Body of pancreas (tissue), 4 donors: Measurements from ENCODE around the gene ADAMTS7. TPM values are rescaled to one million over a fixed set of nuclear protein-coding genes. Genes with fewer than 3 reads are reported as not detected.
"Not testable (repeated sequence)": the region's sequence is repeated elsewhere in the genome, so short reads cannot be mapped to it uniquely, and the experiment has no call there.

Source experiments
- ATAC-seq: fragments of 150-250 bp; one replicate; pipeline ENCODE4 v1.9.1; 2016
- DNase-seq, 4 donors: peaks; one replicate each; pipeline ENCODE4 v3.0.0-alpha.2; 2019
- H3K27ac ChIP-seq, 4 donors: fragments of 200-600 bp; sonication (generic); 1 replicate in 3 of 4; 2 replicates in 1 of 4; pipeline versions ENCODE4 v1.5.1 to v1.6.1; 2016 to 2019; ENCODE audit warnings: mild to moderate bottlenecking in 1 of 4, mixed read lengths in 1 of 4, moderate library complexity in 1 of 4
- H3K27me3 ChIP-seq, 2 donors: fragments of 200-600 bp; sonication (generic); one replicate each; pipeline ENCODE4 v1.6.0; 2016; ENCODE audit warnings: mild to moderate bottlenecking in 1 of 2
- H3K36me3 ChIP-seq, 2 donors: fragments of 200-600 bp; sonication (generic); replicated peaks in 1 of 2; 2 replicates each; pipeline ENCODE4 v1.5.1; 2016; ENCODE audit warnings: low read depth in 2 of 2; ENCODE audit not compliant: insufficient read depth in 1 of 2
- H3K4me1 ChIP-seq: fragments of 200-600 bp; sonication (generic); one replicate; pipeline ENCODE4 v1.6.0; 2016
- H3K4me3 ChIP-seq, 2 donors: fragments of 200-600 bp; sonication (generic); 1 replicate in 1 of 2; 2 replicates in 1 of 2; pipeline ENCODE4 v1.5.1; 2016 to 2019
- H3K9me3 ChIP-seq, 3 donors: fragments of 200-600 bp; sonication (generic); 1 replicate in 2 of 3; 2 replicates in 1 of 3; pipeline ENCODE4 v1.5.1; 2016
- CTCF ChIP-seq, 7 experiments: fragments of 450-650 bp in 4 of 7; fragments of 200-600 bp in 3 of 7; sonication (generic) in 3 of 7; IDR thresholded peaks; one replicate each; pipeline ENCODE4 v1.5.1; 2016 to 2019; ENCODE audit warnings: antibody characterized with exemption in 7 of 7
- POLR2A ChIP-seq, 3 donors: fragments of 450-650 bp; IDR thresholded peaks; one replicate each; pipeline ENCODE4 v1.6.1; 2016; ENCODE audit warnings: antibody characterized with exemption in 3 of 3, mild to moderate bottlenecking in 2 of 3
- WGBS, 2 donors: methylation state at CpG; one replicate each; pipeline ENCODE4 v1.1.5; 2017; 5-methylcytosine and 5-hydroxymethylcytosine counted together
- intact Hi-C: fragments of 100-400 bp; cut with DNase I; formaldehyde crosslinking; loops from one replicate; pipeline ENCODE4 v1.15.1; 2023
- total RNA-seq, 2 donors: library from RNA; depleted of rRNA; stranded (reverse); fragments of >200 nt; gene quantifications; one replicate each; pipeline ENCODE4 v1.1.0, GENCODE V29; 2016

The ADAMTS7 gene
- total RNA-seq, 2 donors from 2014 or later, result 0.33 to 2.1 TPM

- H3K27me3 ChIP-seq, result no peaks in the 10 kb centered on the region
- ATAC-seq, result no peak
- H3K4me3 ChIP-seq, result no peak overlapping the region
- no peak overlapping the region for H3K27ac ChIP-seq
- no peaks in the 10 kb centered on the region for H3K36me3 ChIP-seq
- TF ChIP-seq POLR2A (IDR thresholded peaks at IDR 0.05), result no peak
- no peak for TF ChIP-seq CTCF (IDR thresholded peaks at IDR 0.05)
- no peaks in the 10 kb centered on the region for H3K9me3 ChIP-seq
- WGBS, 2 donors, result 87 to 96% methylated on average over 6 of the region's 6 CpGs
- no peak for DNase-seq
- intact Hi-C loops, result no loop called here
- no peaks in the 10 kb centered on the region for H3K4me1 ChIP-seq
Measured at GRCh38 chr15:78853500-78853899, 42.2 kb upstream of the ADAMTS7 start.

GRCh38 chr15:78850941-78851755, 39.9 kb upstream of the ADAMTS7 start:
- TF ChIP-seq POLR2A (IDR thresholded peaks at IDR 0.05) (no peak), CTCF (IDR thresholded peaks at IDR 0.05) (no peak)
- DNase-seq, result no peak
- intact Hi-C loops, result no loop called here
- ATAC-seq, result peak; percentile 53
- 25 to 48% methylated on average over 6 of the region's 6 CpGs for WGBS, 2 donors
- H3K9me3 ChIP-seq, result no peaks in the 10 kb centered on the region
- H3K27me3 ChIP-seq, result no peaks in the 10 kb centered on the region
- H3K4me3 ChIP-seq, result no peak overlapping the region
- no peaks in the 10 kb centered on the region for H3K4me1 ChIP-seq
- H3K27ac ChIP-seq, result peak overlapping the region in 2 of 4 donors; percentile 37 to 44
- H3K36me3 ChIP-seq, result no peaks in the 10 kb centered on the region

GRCh38 chr15:78850352-78850751, 39.1 kb upstream of the ADAMTS7 start:
- no peaks in the 10 kb centered on the region for H3K4me1 ChIP-seq
- H3K27me3 ChIP-seq, result no peaks in the 10 kb centered on the region
- no peak overlapping the region for H3K4me3 ChIP-seq
- H3K36me3 ChIP-seq, result no peaks in the 10 kb centered on the region
- intact Hi-C loops, result no loop called here
- TF ChIP-seq CTCF (IDR thresholded peaks at IDR 0.05), result no peak
- peak overlapping the region in 1 of 4 donors; percentile 44 for H3K27ac ChIP-seq
- H3K9me3 ChIP-seq, result no peaks in the 10 kb centered on the region
- ATAC-seq (no peak), DNase-seq (no peak)
- 81 to 88% methylated on average over 2 of the region's 2 CpGs for WGBS, 2 donors

- H3K27ac ChIP-seq, intact Hi-C loops, DNase-seq, H3K27me3 ChIP-seq, H3K4me1 ChIP-seq, H3K9me3 ChIP-seq, H3K4me3 ChIP-seq, ATAC-seq, H3K36me3 ChIP-seq: not testable (repeated sequence)
- 73% methylated on average over 14 to 15 of the region's 15 CpGs for WGBS, 2 donors
Measured at GRCh38 chr15:78847387-78847906, 36.2 kb upstream of the ADAMTS7 start.

- H3K4me3 ChIP-seq, intact Hi-C loops, ATAC-seq, H3K9me3 ChIP-seq, H3K36me3 ChIP-seq, DNase-seq, H3K27me3 ChIP-seq, H3K27ac ChIP-seq, H3K4me1 ChIP-seq: not testable (repeated sequence)
- WGBS, 2 donors, result 42 to 95% methylated on average over 4 to 14 of the region's 27 CpGs
Measured at GRCh38 chr15:78846906-78847305, 35.6 kb upstream of the ADAMTS7 start.

GRCh38 chr15:78842519-78842918, 31.3 kb upstream of the ADAMTS7 start:
- no peak overlapping the region for H3K4me3 ChIP-seq
- TF ChIP-seq CTCF (IDR thresholded peaks at IDR 0.05), result no peak
- TF ChIP-seq POLR2A (IDR thresholded peaks at IDR 0.05), result no peak
- no peaks in the 10 kb centered on the region for H3K9me3 ChIP-seq
- no peaks in the 10 kb centered on the region for H3K4me1 ChIP-seq
- H3K27ac ChIP-seq, result no peak overlapping the region
- DNase-seq (no peak), ATAC-seq (no peak)
- 68 to 76% methylated on average over 3 of the region's 3 CpGs for WGBS, 2 donors
- intact Hi-C loops, result no loop called here
- H3K36me3 ChIP-seq, result no peaks in the 10 kb centered on the region
- H3K27me3 ChIP-seq, result no peaks in the 10 kb centered on the region
